Measurements from ENCODE around the gene PEPD.

PEPD gene

DNA sequence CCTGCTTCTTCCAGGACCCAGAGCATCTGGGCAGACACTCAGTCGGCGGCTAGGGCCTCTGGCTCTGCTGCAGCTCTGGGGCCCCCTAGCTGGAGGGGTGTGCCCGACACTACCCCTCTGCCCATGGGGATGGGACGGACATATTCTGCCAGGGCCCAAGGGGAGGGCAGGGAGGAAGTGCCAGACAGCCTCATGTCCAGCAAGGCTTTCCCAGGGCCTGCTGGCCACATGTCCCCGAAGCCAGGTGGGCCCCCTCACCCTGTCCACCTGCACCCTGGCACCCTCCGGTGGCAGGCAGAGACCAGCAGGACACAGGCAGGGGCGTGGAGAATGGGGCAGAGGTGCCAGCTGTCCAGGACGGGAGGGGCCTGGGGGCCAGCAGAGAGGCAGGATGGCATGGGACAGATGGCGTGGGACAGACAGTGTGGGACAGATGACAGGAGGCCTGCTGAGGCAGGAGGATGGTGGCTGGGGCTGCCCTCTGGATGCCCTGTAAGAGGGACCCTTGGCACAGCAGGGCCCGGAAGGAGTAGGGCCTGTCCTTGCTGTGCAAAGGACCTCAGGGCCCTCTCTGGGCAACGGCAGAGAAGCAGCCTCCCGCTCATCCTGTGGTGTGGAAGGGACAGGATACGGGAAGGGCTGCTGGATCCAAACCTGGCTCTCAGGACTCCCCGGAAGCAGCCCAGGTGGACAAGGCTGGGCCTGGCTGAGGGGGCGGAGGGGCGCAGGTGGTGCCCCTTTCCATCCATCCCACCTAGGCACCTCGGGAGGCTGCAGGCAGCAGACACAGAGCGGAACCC, 119.0 kb downstream of the PEPD start:
- DNase-seq (ENCODE audit: low spot score) = no peak
- TF ChIP-seq, protein P1, sequence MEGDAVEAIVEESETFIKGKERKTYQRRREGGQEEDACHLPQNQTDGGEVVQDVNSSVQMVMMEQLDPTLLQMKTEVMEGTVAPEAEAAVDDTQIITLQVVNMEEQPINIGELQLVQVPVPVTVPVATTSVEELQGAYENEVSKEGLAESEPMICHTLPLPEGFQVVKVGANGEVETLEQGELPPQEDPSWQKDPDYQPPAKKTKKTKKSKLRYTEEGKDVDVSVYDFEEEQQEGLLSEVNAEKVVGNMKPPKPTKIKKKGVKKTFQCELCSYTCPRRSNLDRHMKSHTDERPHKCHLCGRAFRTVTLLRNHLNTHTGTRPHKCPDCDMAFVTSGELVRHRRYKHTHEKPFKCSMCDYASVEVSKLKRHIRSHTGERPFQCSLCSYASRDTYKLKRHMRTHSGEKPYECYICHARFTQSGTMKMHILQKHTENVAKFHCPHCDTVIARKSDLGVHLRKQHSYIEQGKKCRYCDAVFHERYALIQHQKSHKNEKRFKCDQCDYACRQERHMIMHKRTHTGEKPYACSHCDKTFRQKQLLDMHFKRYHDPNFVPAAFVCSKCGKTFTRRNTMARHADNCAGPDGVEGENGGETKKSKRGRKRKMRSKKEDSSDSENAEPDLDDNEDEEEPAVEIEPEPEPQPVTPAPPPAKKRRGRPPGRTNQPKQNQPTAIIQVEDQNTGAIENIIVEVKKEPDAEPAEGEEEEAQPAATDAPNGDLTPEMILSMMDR (IDR thresholded peaks at IDR 0.05; ENCODE audit: extremely low read depth, missing control alignments) = no peak

DNA sequence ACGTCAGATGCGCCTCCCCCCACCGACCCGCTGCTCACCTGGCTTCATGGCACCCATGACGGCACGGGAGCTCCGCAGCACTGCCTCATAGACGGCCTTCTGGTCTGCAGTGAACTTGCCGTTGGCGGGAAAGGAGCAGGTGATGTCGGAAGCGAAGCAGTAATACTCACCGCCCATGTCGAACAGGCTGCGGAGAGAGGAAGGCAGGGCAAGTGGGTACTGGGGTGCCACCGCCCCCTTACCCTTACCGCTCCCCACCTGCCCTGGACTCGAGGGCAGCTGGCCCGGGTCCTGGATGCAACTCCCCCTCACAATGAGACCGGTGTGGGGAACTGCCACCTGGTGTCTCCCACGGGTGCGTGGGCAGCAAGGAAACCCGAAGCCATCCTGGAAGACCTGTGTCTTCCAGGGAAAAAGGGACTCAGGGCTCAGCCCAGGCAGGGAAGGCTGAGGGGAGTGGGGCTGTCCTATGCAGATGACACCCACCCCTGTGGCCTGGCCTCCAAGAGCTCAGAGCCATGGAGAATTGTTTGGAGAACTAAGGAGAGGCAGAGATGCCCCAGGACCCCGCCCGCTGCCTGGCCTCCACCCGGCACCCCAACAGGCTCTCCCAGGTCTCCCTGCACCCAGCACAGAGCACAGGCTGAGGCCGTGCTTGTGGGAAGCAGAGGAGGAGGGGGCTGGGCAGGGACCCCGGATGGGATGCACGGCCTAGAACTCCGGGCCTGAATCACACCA, 119.7 kb downstream of the PEPD start:
- TF ChIP-seq, protein P1 (IDR thresholded peaks at IDR 0.05; ENCODE audit: extremely low read depth, missing control alignments) = no peak
- DNase-seq (ENCODE audit: low spot score) = no peak

- no peak for DNase-seq (ENCODE audit: low spot score)
- TF ChIP-seq, protein P1 (IDR thresholded peaks at IDR 0.05; ENCODE audit: extremely low read depth, missing control alignments) = no peak
These were observed 120.5 kb downstream of the PEPD start for GRCh38 chr19:33400856-33401682.

GRCh38 chr19:33399745-33400681, 121.6 kb downstream of the PEPD start:
- DNase-seq (ENCODE audit: low spot score) = no peak
- TF ChIP-seq, protein P1 (IDR thresholded peaks at IDR 0.05; ENCODE audit: extremely low read depth, missing control alignments) = no peak

GRCh38 chr19:33399081-33399744, 122.4 kb downstream of the PEPD start:
- TF ChIP-seq, protein P1 (IDR thresholded peaks at IDR 0.05; ENCODE audit: extremely low read depth, missing control alignments) = no peak
- no peak for DNase-seq (ENCODE audit: low spot score)

DNA sequence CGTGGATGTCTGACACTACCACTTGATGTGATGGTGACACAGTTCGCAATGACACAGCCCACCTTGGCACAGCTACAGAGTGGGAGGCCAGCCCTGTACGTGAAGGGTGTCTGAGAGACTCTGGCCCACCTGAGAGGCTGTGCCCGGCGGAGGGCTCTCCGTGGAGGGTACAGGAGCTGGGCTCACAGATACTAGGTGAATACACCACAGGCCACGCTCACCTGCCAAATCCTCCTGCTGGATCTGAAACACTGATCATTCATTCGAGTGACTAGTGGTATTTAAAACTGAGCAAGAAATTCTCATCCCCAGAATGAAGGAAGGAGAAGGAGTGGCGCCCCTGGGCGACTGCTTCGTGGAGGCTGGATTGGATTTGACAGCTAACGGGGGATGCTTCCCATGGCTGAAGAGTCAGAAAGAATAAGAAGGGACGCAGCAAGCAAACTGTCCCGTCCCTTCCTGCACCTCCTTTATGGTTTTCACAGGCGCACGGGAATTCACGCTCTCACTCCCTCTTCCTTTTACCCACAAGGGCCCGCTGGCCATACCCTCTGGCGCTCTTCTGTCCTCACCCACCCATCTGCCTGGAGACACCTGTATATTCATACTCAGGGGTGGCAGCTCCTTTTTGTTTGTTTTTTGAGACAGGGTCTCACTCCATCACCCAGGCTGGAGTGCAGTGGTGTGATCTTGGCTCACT, 123.1 kb downstream of the PEPD start:
- TF ChIP-seq, protein P1 (IDR thresholded peaks at IDR 0.05; ENCODE audit: extremely low read depth, missing control alignments) = no peak

More for the DNA sequence above, 123.1 kb downstream of the PEPD start:
- DNase-seq (ENCODE audit: low spot score) = no peak
